ENCODE results near the gene TJP3.

The TJP3 gene

GRCh38 chr19:3712663-3713611 is 4.8 kb downstream of the TJP3 start:
- peaks cover 7 to 15% (median 9%) of the 10 kb centered on the region in 5 donors for H3K27me3 ChIP-seq (ENCODE audit: control insufficient read depth in 5 of 5, insufficient read depth in 4 of 5, low read length in 5 of 5)
- H3K9ac ChIP-seq (ENCODE audit: low read length in 5 of 5): no peak overlapping the region
- H3K36me3 ChIP-seq (ENCODE audit: control insufficient read depth in 5 of 5, insufficient read depth in 5 of 5, low read length in 5 of 5): no peaks in the 10 kb centered on the region
- no peak overlapping the region for H3K4me3 ChIP-seq (ENCODE audit: low read depth in 1 of 5, low read length in 5 of 5)
- peaks cover 0 to 5% (median 0%) of the 10 kb centered on the region in 5 donors for H3K4me1 ChIP-seq (ENCODE audit: control insufficient read depth in 5 of 5, insufficient read depth in 5 of 5, low read length in 5 of 5)
- no peak overlapping the region for H3K27ac ChIP-seq (ENCODE audit: low read depth, low read length)
- no peaks in the 10 kb centered on the region for H3K9me3 ChIP-seq (ENCODE audit: control insufficient read depth in 5 of 5, low read length in 5 of 5)

DNA sequence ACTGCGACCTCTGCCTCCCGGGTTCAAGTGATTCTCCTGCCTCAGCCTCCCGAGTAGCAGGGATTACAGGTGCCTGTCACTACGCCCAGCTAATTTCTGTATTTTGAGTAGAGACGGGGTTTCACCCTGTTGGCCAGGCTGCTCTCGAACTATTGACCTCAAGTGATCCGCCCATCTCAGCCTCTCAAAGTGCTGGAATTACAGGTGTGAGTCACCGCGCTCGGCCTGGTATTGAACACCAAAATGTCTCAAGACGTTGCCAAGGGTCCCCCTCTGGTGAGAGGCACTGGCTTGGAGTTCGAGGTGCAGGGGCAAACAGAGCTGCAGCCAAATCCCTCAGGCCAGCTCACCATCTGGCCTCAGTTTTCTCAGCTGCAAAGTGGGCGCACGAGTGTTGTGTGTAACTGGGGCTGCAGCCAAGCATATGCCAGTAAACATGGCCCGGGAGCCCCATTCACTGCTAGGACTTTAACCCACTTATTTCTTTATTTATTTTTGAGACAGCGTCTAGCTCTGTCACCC is 8.0 kb downstream of the TJP3 start:
- H3K36me3 ChIP-seq (ENCODE audit: control insufficient read depth in 5 of 5, insufficient read depth in 5 of 5, low read length in 5 of 5): no peaks in the 10 kb centered on the region
- no peaks in the 10 kb centered on the region for H3K9me3 ChIP-seq (ENCODE audit: control insufficient read depth in 5 of 5, low read length in 5 of 5)
- H3K27me3 ChIP-seq (ENCODE audit: control insufficient read depth in 5 of 5, insufficient read depth in 4 of 5, low read length in 5 of 5): peaks cover 6 to 16% (median 14%) of the 10 kb centered on the region in 5 donors
- H3K4me1 ChIP-seq (ENCODE audit: control insufficient read depth in 5 of 5, insufficient read depth in 5 of 5, low read length in 5 of 5): peaks cover 0 to 9% (median 4%) of the 10 kb centered on the region in 5 donors
- no peak overlapping the region for H3K9ac ChIP-seq (ENCODE audit: low read length in 5 of 5)
- H3K4me3 ChIP-seq (ENCODE audit: low read depth in 1 of 5, low read length in 5 of 5): no peak overlapping the region
- H3K27ac ChIP-seq (ENCODE audit: low read depth, low read length): no peak overlapping the region

GRCh38 chr19:3719868-3720267 is 11.7 kb downstream of the TJP3 start:
- H3K27me3 ChIP-seq (ENCODE audit: control insufficient read depth in 5 of 5, insufficient read depth in 4 of 5, low read length in 5 of 5): peaks cover 19 to 36% (median 31%) of the 10 kb centered on the region in 5 donors
- H3K9ac ChIP-seq (ENCODE audit: low read length in 5 of 5): no peak overlapping the region
- no peaks in the 10 kb centered on the region for H3K36me3 ChIP-seq (ENCODE audit: control insufficient read depth in 5 of 5, insufficient read depth in 5 of 5, low read length in 5 of 5)
- H3K4me3 ChIP-seq (ENCODE audit: low read depth in 1 of 5, low read length in 5 of 5): no peak overlapping the region
- peaks cover 0 to 12% (median 9%) of the 10 kb centered on the region in 5 donors for H3K4me1 ChIP-seq (ENCODE audit: control insufficient read depth in 5 of 5, insufficient read depth in 5 of 5, low read length in 5 of 5)
- no peak overlapping the region for H3K27ac ChIP-seq (ENCODE audit: low read depth, low read length)
- no peaks in the 10 kb centered on the region for H3K9me3 ChIP-seq (ENCODE audit: control insufficient read depth in 5 of 5, low read length in 5 of 5)

- Histone ChIP-seq H3K36me3 (ENCODE audit: control insufficient read depth in 5 of 5, insufficient read depth in 5 of 5, low read length in 5 of 5) (no peaks in the 10 kb centered on the region), H3K4me3 (ENCODE audit: low read depth in 1 of 5, low read length in 5 of 5) (no peak overlapping the region), H3K9me3 (ENCODE audit: control insufficient read depth in 5 of 5, low read length in 5 of 5) (no peaks in the 10 kb centered on the region), H3K9ac (ENCODE audit: low read length in 5 of 5) (no peak overlapping the region), H3K27me3 (ENCODE audit: control insufficient read depth in 5 of 5, insufficient read depth in 4 of 5, low read length in 5 of 5) (peaks cover 19 to 36% (median 31%) of the 10 kb centered on the region in 5 donors), H3K27ac (ENCODE audit: low read depth, low read length) (no peak overlapping the region), H3K4me1 (ENCODE audit: control insufficient read depth in 5 of 5, insufficient read depth in 5 of 5, low read length in 5 of 5) (peaks cover 0 to 12% (median 9%) of the 10 kb centered on the region in 5 donors)
Observed at GRCh38 chr19:3720349-3720917, 12.2 kb downstream of the TJP3 start.

DNA sequence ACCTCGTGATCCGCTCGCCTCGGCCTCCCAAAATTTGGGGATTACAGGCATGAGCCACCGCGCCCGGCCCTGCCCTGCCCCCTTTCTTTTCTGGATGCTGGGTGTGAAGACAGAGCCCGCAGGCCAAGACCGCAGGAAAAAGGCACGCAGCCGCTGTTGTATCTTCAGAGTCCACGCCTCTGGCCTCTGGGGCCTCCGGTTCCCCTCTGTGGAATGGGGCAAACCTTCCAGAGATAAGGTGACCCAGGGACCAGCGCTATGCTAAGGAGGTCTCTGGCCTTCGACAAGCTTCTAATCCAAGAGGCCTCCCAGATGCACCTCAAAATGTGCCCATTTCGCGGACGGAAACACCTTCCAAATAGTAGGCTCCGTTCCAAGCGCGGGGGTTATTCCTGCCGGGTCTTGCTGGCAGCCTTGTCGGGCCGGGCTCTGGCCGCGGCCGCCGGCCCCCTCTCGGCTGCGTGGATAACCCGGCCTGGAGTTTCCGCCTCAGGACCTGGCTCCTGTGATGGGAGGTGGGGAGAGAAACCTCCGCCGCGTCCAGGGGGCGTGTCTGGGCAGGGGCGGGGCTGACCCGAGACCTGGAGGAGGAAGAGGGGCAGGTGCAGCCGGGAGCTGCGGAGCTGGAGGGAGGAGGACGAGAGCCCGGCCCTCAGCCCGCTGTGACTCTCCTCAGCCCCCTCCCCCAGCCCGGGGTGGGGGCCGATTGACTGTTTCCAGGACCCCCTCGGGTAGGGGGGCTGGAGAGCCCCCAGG is 13.1 kb downstream of the TJP3 start:
- peak overlapping the region in 2 of 5 donors; percentile 10 to 33 for H3K4me3 ChIP-seq (ENCODE audit: low read depth in 1 of 5, low read length in 5 of 5)
- H3K27ac ChIP-seq (ENCODE audit: low read depth, low read length): no peak overlapping the region
- peaks cover 19 to 36% (median 30%) of the 10 kb centered on the region in 5 donors for H3K27me3 ChIP-seq (ENCODE audit: control insufficient read depth in 5 of 5, insufficient read depth in 4 of 5, low read length in 5 of 5)
- H3K4me1 ChIP-seq (ENCODE audit: control insufficient read depth in 5 of 5, insufficient read depth in 5 of 5, low read length in 5 of 5): peaks cover 0 to 12% (median 9%) of the 10 kb centered on the region in 5 donors
- no peaks in the 10 kb centered on the region for H3K36me3 ChIP-seq (ENCODE audit: control insufficient read depth in 5 of 5, insufficient read depth in 5 of 5, low read length in 5 of 5)
- no peaks in the 10 kb centered on the region for H3K9me3 ChIP-seq (ENCODE audit: control insufficient read depth in 5 of 5, low read length in 5 of 5)
- H3K9ac ChIP-seq (ENCODE audit: low read length in 5 of 5): no peak overlapping the region

- Histone ChIP-seq H3K27ac (ENCODE audit: low read depth, low read length) (no peak overlapping the region), H3K36me3 (ENCODE audit: control insufficient read depth in 5 of 5, insufficient read depth in 5 of 5, low read length in 5 of 5) (no peaks in the 10 kb centered on the region), H3K4me3 (ENCODE audit: low read depth in 1 of 5, low read length in 5 of 5) (peak overlapping the region in 1 of 5 donors; percentile 10), H3K27me3 (ENCODE audit: control insufficient read depth in 5 of 5, insufficient read depth in 4 of 5, low read length in 5 of 5) (peaks cover 19 to 36% (median 29%) of the 10 kb centered on the region in 5 donors), H3K9ac (ENCODE audit: low read length in 5 of 5) (no peak overlapping the region), H3K9me3 (ENCODE audit: control insufficient read depth in 5 of 5, low read length in 5 of 5) (no peaks in the 10 kb centered on the region), H3K4me1 (ENCODE audit: control insufficient read depth in 5 of 5, insufficient read depth in 5 of 5, low read length in 5 of 5) (peaks cover 0 to 12% (median 9%) of the 10 kb centered on the region in 5 donors)
Observed at GRCh38 chr19:3721887-3722442, 13.8 kb downstream of the TJP3 start.

DNA sequence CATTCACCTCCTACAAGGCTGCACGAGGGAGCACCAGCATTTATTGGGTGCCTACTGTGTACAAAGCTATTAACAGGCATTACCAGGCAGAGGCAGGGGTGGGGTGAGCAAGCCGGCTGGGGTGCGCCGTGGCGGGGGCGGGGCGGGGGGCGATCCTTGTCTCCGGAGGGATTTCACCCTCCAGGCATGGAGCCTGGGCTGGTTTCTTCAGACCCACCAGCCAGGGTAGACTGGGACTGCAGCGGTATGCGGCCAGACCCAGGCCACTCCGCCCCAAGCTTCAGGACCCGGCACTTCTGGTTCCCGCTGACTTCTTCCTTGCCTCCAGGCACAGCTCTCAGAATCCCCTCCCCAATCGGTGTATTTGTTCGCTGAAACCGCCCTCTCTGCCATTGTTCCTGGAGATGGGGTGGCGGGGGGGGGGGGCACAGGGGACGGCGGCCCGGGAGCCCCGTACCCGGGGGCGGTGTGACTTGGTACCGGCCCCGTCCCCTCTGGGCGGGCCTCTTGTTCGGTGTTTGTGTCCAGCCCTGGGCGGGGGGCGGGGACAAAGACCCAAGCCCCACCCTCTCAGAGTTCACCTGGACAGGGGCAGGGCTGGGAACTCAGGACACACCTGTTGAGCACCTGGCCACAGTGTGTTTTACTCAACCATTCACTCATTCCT is 14.4 kb downstream of the TJP3 start:
- H3K36me3 ChIP-seq (ENCODE audit: control insufficient read depth in 5 of 5, insufficient read depth in 5 of 5, low read length in 5 of 5): no peaks in the 10 kb centered on the region
- peaks cover 19 to 36% (median 29%) of the 10 kb centered on the region in 5 donors for H3K27me3 ChIP-seq (ENCODE audit: control insufficient read depth in 5 of 5, insufficient read depth in 4 of 5, low read length in 5 of 5)
- H3K27ac ChIP-seq (ENCODE audit: low read depth, low read length): no peak overlapping the region
- peaks cover 0 to 12% (median 9%) of the 10 kb centered on the region in 5 donors for H3K4me1 ChIP-seq (ENCODE audit: control insufficient read depth in 5 of 5, insufficient read depth in 5 of 5, low read length in 5 of 5)
- no peak overlapping the region for H3K4me3 ChIP-seq (ENCODE audit: low read depth in 1 of 5, low read length in 5 of 5)
- H3K9ac ChIP-seq (ENCODE audit: low read length in 5 of 5): no peak overlapping the region
- H3K9me3 ChIP-seq (ENCODE audit: control insufficient read depth in 5 of 5, low read length in 5 of 5): no peaks in the 10 kb centered on the region

- Histone ChIP-seq H3K36me3 (ENCODE audit: control insufficient read depth in 5 of 5, insufficient read depth in 5 of 5, low read length in 5 of 5) (no peaks in the 10 kb centered on the region), H3K9me3 (ENCODE audit: control insufficient read depth in 5 of 5, low read length in 5 of 5) (no peaks in the 10 kb centered on the region), H3K4me1 (ENCODE audit: control insufficient read depth in 5 of 5, insufficient read depth in 5 of 5, low read length in 5 of 5) (peaks cover 0 to 12% (median 9%) of the 10 kb centered on the region in 5 donors), H3K27me3 (ENCODE audit: control insufficient read depth in 5 of 5, insufficient read depth in 4 of 5, low read length in 5 of 5) (peaks cover 19 to 36% (median 29%) of the 10 kb centered on the region in 5 donors), H3K9ac (ENCODE audit: low read length in 5 of 5) (no peak overlapping the region), H3K4me3 (ENCODE audit: low read depth in 1 of 5, low read length in 5 of 5) (no peak overlapping the region), H3K27ac (ENCODE audit: low read depth, low read length) (no peak overlapping the region)
Observed at GRCh38 chr19:3723110-3723488, 14.9 kb downstream of the TJP3 start.

GRCh38 chr19:3723883-3724282 is 15.7 kb downstream of the TJP3 start:
- no peak overlapping the region for H3K27ac ChIP-seq (ENCODE audit: low read depth, low read length)
- H3K27me3 ChIP-seq (ENCODE audit: control insufficient read depth in 5 of 5, insufficient read depth in 4 of 5, low read length in 5 of 5): peaks cover 19 to 36% (median 29%) of the 10 kb centered on the region in 5 donors
- no peak overlapping the region for H3K4me3 ChIP-seq (ENCODE audit: low read depth in 1 of 5, low read length in 5 of 5)
- H3K9me3 ChIP-seq (ENCODE audit: control insufficient read depth in 5 of 5, low read length in 5 of 5): peaks cover 0 to under 1% (median 0%) of the 10 kb centered on the region in 5 donors
- peaks cover 0 to 12% (median 9%) of the 10 kb centered on the region in 5 donors for H3K4me1 ChIP-seq (ENCODE audit: control insufficient read depth in 5 of 5, insufficient read depth in 5 of 5, low read length in 5 of 5)
- no peak overlapping the region for H3K9ac ChIP-seq (ENCODE audit: low read length in 5 of 5)
- H3K36me3 ChIP-seq (ENCODE audit: control insufficient read depth in 5 of 5, insufficient read depth in 5 of 5, low read length in 5 of 5): no peaks in the 10 kb centered on the region
